Breast epithelium (tissue), 4 donors: ENCODE measurements around the gene ZSCAN5C. TPM values are rescaled to one million over a fixed set of nuclear protein-coding genes. Genes with fewer than 3 reads are reported as not detected.
"Not testable (repeated sequence)": the region's sequence is repeated elsewhere in the genome, so short reads cannot be mapped to it uniquely, and the experiment has no call there.

Experiments
- DNase-seq, 2 donors: peaks; one replicate each; pipeline ENCODE4 v3.0.0-alpha.2; 2019; ENCODE audit warnings: low spot score in 2 of 2
- H3K27ac ChIP-seq, 2 donors: fragments of 200-600 bp; sonication (generic) in 1 of 2; one replicate each; pipeline ENCODE4 v1.5.1; 2016 to 2019; ENCODE audit warnings: mild to moderate bottlenecking in 1 of 2
- H3K27me3 ChIP-seq, 2 donors: fragments of 200-600 bp; sonication (generic) in 1 of 2; one replicate each; pipeline versions ENCODE4 v1.5.1 to v1.6.0; 2017 to 2019; ENCODE audit warnings: control low read depth in 1 of 2, mild to moderate bottlenecking in 1 of 2
- H3K36me3 ChIP-seq: fragments of 200-600 bp; one replicate; pipeline ENCODE4 v1.5.1; 2019
- H3K4me1 ChIP-seq, 2 donors: fragments of 200-600 bp; sonication (generic); one replicate each; pipeline ENCODE4 v1.5.1; 2016 to 2019; ENCODE audit warnings: control low read depth in 1 of 2
- H3K4me3 ChIP-seq, 3 donors: fragments of 200-600 bp; sonication (generic); 1 replicate in 2 of 3; 2 replicates in 1 of 3; pipeline ENCODE4 v1.5.1; 2016 to 2019; ENCODE audit warnings: mild to moderate bottlenecking in 3 of 3, moderate library complexity in 2 of 3
- H3K9me3 ChIP-seq, 2 donors: fragments of 200-600 bp; sonication (generic) in 1 of 2; one replicate each; pipeline ENCODE4 v1.5.1; 2016 to 2019; ENCODE audit warnings: control low read depth in 1 of 2
- CTCF ChIP-seq, 3 donors: fragments of 450-650 bp; IDR thresholded peaks; one replicate each; pipeline ENCODE4 v1.5.1; 2016 to 2017; ENCODE audit warnings: antibody characterized with exemption in 3 of 3, mild to moderate bottlenecking in 3 of 3, moderate library complexity in 3 of 3
- POLR2A ChIP-seq: fragments of 450-650 bp; IDR thresholded peaks from one replicate; pipeline ENCODE4 v1.6.1; 2016; ENCODE audit warnings: antibody characterized with exemption, mild to moderate bottlenecking, moderate library complexity
- POLR2AphosphoS5 ChIP-seq, 3 donors: sonication (generic); formaldehyde crosslinking; IDR thresholded peaks; one replicate each; pipeline ENCODE4 v1.6.1; 2017; ENCODE audit warnings: antibody characterized with exemption in 3 of 3
- intact Hi-C: fragments of 100-400 bp; cut with DNase I; formaldehyde crosslinking; loops from one replicate; pipeline ENCODE4 v1.15.1; 2023; ENCODE audit warnings: low total_unique reads
- total RNA-seq, 3 donors: library from RNA; depleted of rRNA; stranded (reverse); fragments of >200 nt; gene quantifications; one replicate each; pipeline ENCODE4 v1.1.0, GENCODE V29; 2016

ZSCAN5C gene
- total RNA-seq, 3 donors from 2014 or later, result not detected

GRCh38 chr19:56163097-56163496 lies 39.0 kb upstream of the ZSCAN5C start:
- intact Hi-C loops, result no loop called here
- DNase-seq, result no peak
- Histone ChIP-seq H3K9me3 (no peaks in the 10 kb centered on the region), H3K27me3 (no peaks in the 10 kb centered on the region), H3K4me3 (no peak overlapping the region), H3K4me1 (no peaks in the 10 kb centered on the region), H3K27ac (no peak overlapping the region), H3K36me3 (peaks cover 5% of the 10 kb centered on the region)
- TF ChIP-seq POLR2A (no peak), POLR2AphosphoS5 (IDR thresholded peaks at IDR 0.05) (no peak), CTCF (IDR thresholded peaks at IDR 0.05) (no peak)

DNA sequence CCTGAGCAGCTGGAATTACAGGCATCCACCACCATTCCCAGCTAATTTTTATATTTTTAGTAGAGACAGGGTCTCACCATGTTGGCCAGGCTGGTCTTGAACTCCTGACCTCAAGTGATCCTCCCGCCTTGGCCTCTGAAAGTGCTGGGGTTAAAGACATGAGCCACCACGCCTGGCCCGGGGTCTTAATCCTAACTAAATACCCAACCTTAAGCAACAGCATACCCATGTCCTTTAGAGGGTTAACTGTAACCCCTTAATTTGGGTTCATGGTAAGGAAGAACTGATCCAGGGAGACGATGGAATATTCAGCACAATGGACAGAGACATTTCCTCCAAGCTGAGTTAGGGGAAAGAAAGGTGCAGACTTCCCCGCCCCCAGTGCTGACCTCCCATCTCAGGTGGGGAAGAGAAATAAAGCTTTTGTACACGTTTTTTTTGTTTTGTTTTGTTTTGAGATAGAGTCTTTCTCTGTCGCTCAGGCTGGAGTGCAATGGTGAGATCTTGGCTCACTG lies 35.0 kb upstream of the ZSCAN5C start:
- no peaks in the 10 kb centered on the region for H3K4me1 ChIP-seq
- intact Hi-C loops, result loop anchor here (5.0 kb wide), 1 partner anchor 90 kb away; no protein-coding TSS in a partner anchor
- no peak for DNase-seq

GRCh38 chr19:56170261-56170660 lies 31.8 kb upstream of the ZSCAN5C start:
- DNase-seq, result no peak
- Histone ChIP-seq H3K4me3 (no peak overlapping the region), H3K27me3 (peaks cover 0 to 12% of the 10 kb centered on the region in 2 donors), H3K27ac (no peak overlapping the region), H3K36me3 (no peaks in the 10 kb centered on the region), H3K4me1 (no peaks in the 10 kb centered on the region), H3K9me3 (no peaks in the 10 kb centered on the region)
- intact Hi-C loops, result no loop called here
- no peak for TF ChIP-seq CTCF (IDR thresholded peaks at IDR 0.05)
- no peak for TF ChIP-seq POLR2A
- TF ChIP-seq POLR2AphosphoS5 (IDR thresholded peaks at IDR 0.05), result no peak

More for the DNA sequence above, 35.0 kb upstream of the ZSCAN5C start:
- TF ChIP-seq POLR2A, result no peak
- no peak for TF ChIP-seq POLR2AphosphoS5 (IDR thresholded peaks at IDR 0.05)
- no peak for TF ChIP-seq CTCF (IDR thresholded peaks at IDR 0.05)
- H3K4me3 ChIP-seq, result no peak overlapping the region
- H3K27ac ChIP-seq, result no peak overlapping the region
- H3K9me3 ChIP-seq, result no peaks in the 10 kb centered on the region
- no peaks in the 10 kb centered on the region for H3K27me3 ChIP-seq
- no peaks in the 10 kb centered on the region for H3K36me3 ChIP-seq

GRCh38 chr19:56174086-56174485 lies 28.0 kb upstream of the ZSCAN5C start:
- TF ChIP-seq POLR2AphosphoS5 (IDR thresholded peaks at IDR 0.05), result no peak
- TF ChIP-seq POLR2A, result no peak
- no peak for TF ChIP-seq CTCF (IDR thresholded peaks at IDR 0.05)

GRCh38 chr19:56174550-56174949 lies 27.5 kb upstream of the ZSCAN5C start:
- intact Hi-C loops, result no loop called here
- Histone ChIP-seq H3K27ac (no peak overlapping the region), H3K36me3 (no peaks in the 10 kb centered on the region), H3K27me3 (peaks cover 0 to 18% of the 10 kb centered on the region in 2 donors), H3K9me3 (no peaks in the 10 kb centered on the region), H3K4me3 (no peak overlapping the region), H3K4me1 (no peaks in the 10 kb centered on the region)
- DNase-seq, result no peak
- TF ChIP-seq POLR2A, result no peak
- TF ChIP-seq CTCF (IDR thresholded peaks at IDR 0.05), result no peak
- TF ChIP-seq POLR2AphosphoS5 (IDR thresholded peaks at IDR 0.05), result no peak

More at GRCh38 chr19:56174086-56174485, 28.0 kb upstream of the ZSCAN5C start:
- Histone ChIP-seq H3K9me3 (no peaks in the 10 kb centered on the region), H3K4me1 (no peaks in the 10 kb centered on the region), H3K27me3 (peaks cover 0 to 18% of the 10 kb centered on the region in 2 donors), H3K36me3 (no peaks in the 10 kb centered on the region), H3K4me3 (no peak overlapping the region), H3K27ac (no peak overlapping the region)
- intact Hi-C loops, result no loop called here
- DNase-seq, result no peak

DNA sequence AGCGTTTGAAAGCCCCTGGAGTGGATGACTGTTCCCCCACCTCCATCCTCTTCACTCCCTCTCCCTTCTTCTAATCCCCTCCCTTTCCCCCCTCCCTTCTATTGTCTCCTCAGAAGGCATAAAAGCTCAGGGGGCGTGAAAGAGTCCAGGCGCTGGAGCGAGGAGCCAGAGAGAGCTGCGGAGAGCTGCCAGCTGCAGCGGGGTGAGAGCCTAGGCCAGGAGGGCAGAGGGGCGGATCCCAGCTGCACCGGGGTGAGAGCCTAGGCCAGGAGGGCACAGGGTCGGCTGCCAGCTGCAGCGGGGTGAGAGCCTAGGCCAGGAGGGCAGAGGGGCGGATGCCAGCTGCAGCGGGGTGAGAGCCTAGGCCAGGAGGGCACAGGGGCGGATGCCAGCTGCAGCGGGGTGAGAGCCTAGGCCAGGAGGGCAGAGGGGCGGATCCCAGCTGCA lies 26.2 kb upstream of the ZSCAN5C start, which contains the start of gene GALP:
GALP (plus strand) TSS at position 148 of the 447 bp plus-strand sequence. CDS start 1,101 bp downstream, outside the sequence.
- intact Hi-C loops, H3K4me3 ChIP-seq, DNase-seq: not testable (repeated sequence)

GRCh38 chr19:56176310-56176709 lies 25.8 kb upstream of the ZSCAN5C start:
- intact Hi-C loops, H3K9me3 ChIP-seq, H3K36me3 ChIP-seq, H3K4me1 ChIP-seq, H3K4me3 ChIP-seq, H3K27ac ChIP-seq, DNase-seq: not testable (repeated sequence)
- peaks cover 0 to 18% of the 10 kb centered on the region in 2 donors for H3K27me3 ChIP-seq

More for the DNA sequence above, 26.2 kb upstream of the ZSCAN5C start, which contains the start of gene GALP:
- H3K36me3 ChIP-seq, H3K4me1 ChIP-seq, H3K9me3 ChIP-seq, H3K27ac ChIP-seq: not testable (repeated sequence)
- peaks cover 0 to 18% of the 10 kb centered on the region in 2 donors for H3K27me3 ChIP-seq
